Effector memory CD8-positive, alpha-beta T cell (primary cell): ENCODE data around the gene FGF12.

Experiments
- ATAC-seq: fragments of 150-1000 bp; cut with Tn5 transposase; replicated peaks from 2 replicates; pipeline ENCODE4 v1.10.0; 2021; ENCODE audit warnings: mild to moderate bottlenecking, moderate library complexity
- DNase-seq, 3 experiments: peaks; one replicate each; pipeline ENCODE4 v3.0.0; 2021
- H3K27ac Mint-ChIP-seq, 2 donors: one replicate each; pipeline ENCODE4 v1.8.0; 2022; ENCODE audit warnings: mild to moderate bottlenecking in 2 of 2, mixed read lengths in 2 of 2, moderate library complexity in 2 of 2
- H3K27me3 Mint-ChIP-seq, 2 donors: one replicate each; pipeline ENCODE4 v1.8.0; 2022; ENCODE audit warnings: mixed read lengths in 2 of 2
- H3K36me3 Mint-ChIP-seq: one replicate; pipeline ENCODE4 v1.8.0; 2022; ENCODE audit warnings: mild to moderate bottlenecking, moderate library complexity, mixed read lengths; ENCODE audit not compliant: insufficient read depth
- H3K4me1 Mint-ChIP-seq, 2 donors: one replicate each; pipeline ENCODE4 v1.8.0; 2022; ENCODE audit warnings: low read depth in 2 of 2, mixed read lengths in 2 of 2
- H3K4me3 Mint-ChIP-seq, 2 donors: one replicate each; pipeline ENCODE4 v1.8.0; 2022; ENCODE audit warnings: mild to moderate bottlenecking in 2 of 2, mixed read lengths in 2 of 2, moderate library complexity in 2 of 2
- H3K9me3 Mint-ChIP-seq, 2 donors: one replicate each; pipeline ENCODE4 v1.8.0; 2022; ENCODE audit warnings: mixed read lengths in 2 of 2

FGF12 gene

DNA sequence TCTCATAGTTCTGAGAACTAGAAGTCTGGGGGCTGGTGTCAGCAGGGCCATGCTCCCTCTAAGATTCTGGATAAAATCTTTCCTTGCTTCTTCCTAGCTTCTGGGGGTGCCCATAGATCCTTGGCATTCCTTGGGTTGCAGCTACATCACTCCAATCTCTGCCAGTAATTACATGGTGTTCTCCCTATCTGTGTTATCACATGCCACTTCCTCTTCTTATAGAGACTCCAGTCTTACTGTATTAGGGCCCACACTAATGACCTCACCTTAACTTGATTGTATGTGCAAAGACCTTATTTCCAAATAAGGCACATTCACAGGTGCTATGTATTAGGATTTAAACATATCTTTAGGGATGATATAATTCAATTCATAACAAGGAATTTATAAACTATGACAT is 618.5 kb downstream of the FGF12 start:
- DNase-seq (no peak), ATAC-seq (no peak)
- H3K9me3 Mint-ChIP-seq = peaks cover 2 to 18% of the 10 kb centered on the region in 2 donors
- no peak overlapping the region for H3K27ac Mint-ChIP-seq
- no peaks in the 10 kb centered on the region for H3K4me1 Mint-ChIP-seq
- no peaks in the 10 kb centered on the region for H3K36me3 Mint-ChIP-seq
- H3K4me3 Mint-ChIP-seq = no peak overlapping the region
- H3K27me3 Mint-ChIP-seq = no peaks in the 10 kb centered on the region

- ATAC-seq (no peak), DNase-seq (no peak)
- peaks cover 3 to 18% of the 10 kb centered on the region in 2 donors for H3K9me3 Mint-ChIP-seq
- H3K27me3 Mint-ChIP-seq = no peaks in the 10 kb centered on the region
- no peak overlapping the region for H3K27ac Mint-ChIP-seq
- no peak overlapping the region for H3K4me3 Mint-ChIP-seq
- H3K4me1 Mint-ChIP-seq = no peaks in the 10 kb centered on the region
- H3K36me3 Mint-ChIP-seq = no peaks in the 10 kb centered on the region
Observed at GRCh38 chr3:192106543-192106942, 620.8 kb downstream of the FGF12 start.

DNA sequence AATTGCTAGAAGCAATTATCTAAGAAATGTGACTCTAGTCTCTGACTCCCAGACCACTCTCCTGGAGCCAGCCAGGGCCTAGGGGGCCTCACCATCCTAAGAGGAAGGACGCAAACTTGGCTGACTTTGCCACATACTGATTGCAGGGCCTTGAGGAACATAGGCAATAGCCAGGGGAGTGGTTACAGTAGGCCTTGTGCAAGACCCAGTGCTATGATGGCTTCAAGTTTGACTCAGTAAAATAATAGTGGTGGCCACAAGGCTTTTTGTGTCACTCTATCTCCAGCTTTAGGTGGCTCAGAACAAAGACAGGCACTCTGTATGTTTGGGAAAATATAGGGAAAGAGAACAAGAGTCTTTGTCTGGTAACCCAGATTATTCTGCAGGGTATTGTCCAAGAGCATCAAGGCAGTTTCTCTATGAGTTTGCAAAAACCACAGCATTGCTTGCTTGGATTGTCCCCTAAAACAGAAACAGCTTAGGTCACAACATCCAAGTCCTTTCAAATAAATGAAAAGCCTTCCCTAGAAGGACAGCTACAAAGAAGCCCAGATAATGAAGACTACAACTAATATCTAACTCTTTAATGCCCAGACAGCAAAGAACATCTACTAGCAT is 634.8 kb downstream of the FGF12 start:
- no peak overlapping the region for H3K4me3 Mint-ChIP-seq
- H3K4me1 Mint-ChIP-seq = no peaks in the 10 kb centered on the region
- DNase-seq (no peak), ATAC-seq (no peak)
- no peaks in the 10 kb centered on the region for H3K36me3 Mint-ChIP-seq
- no peaks in the 10 kb centered on the region for H3K27me3 Mint-ChIP-seq
- H3K27ac Mint-ChIP-seq = no peak overlapping the region
- H3K9me3 Mint-ChIP-seq = peaks cover 11% of the 10 kb centered on the region in 2 donors

DNA sequence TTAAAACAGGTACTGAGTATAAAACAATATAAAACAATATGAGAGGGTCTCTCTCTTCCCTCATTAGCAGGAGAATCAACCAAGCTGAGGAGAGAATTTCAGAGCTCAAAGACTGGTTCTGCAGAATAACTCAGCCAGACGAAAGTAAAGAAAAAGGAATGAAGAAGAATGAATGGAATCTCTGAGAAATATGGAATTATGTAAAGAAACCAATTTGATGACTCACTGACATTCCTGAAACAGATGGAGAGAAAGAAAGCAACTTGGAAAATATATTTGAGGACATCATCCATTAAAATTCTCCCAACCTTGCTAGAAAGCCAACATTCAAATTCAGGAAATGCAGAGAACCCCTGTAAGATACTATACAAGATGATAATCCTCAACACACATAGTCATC is 635.5 kb downstream of the FGF12 start:
- H3K27ac Mint-ChIP-seq = no peak overlapping the region
- H3K4me3 Mint-ChIP-seq = no peak overlapping the region
- no peaks in the 10 kb centered on the region for H3K27me3 Mint-ChIP-seq
- no peaks in the 10 kb centered on the region for H3K36me3 Mint-ChIP-seq
- peaks cover 11% of the 10 kb centered on the region in 2 donors for H3K9me3 Mint-ChIP-seq
- ATAC-seq (no peak), DNase-seq (no peak)
- no peaks in the 10 kb centered on the region for H3K4me1 Mint-ChIP-seq

DNA sequence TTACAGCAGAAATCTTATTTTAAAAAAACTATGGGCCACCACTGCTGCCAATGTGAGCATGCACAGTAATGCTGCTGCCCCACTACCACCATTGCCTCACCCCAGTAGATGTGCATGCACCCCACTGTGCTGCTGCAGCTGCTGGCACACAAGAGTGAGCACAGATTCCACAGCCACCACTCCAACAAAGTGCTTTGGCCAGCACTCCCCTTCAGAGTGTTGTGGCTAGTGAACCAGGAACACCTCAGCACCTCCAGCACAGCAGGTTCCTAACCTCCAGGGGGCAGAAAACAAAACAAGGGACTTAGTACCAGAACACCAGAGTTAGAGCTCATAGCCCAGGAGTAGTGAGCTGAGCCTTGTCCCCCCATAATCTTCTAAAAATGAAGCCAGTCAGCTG is 636.8 kb downstream of the FGF12 start:
- Mint-ChIP-seq H3K4me1 (no peaks in the 10 kb centered on the region), H3K27me3 (no peaks in the 10 kb centered on the region), H3K27ac (no peak overlapping the region), H3K4me3 (no peak overlapping the region), H3K9me3 (peaks cover 11 to 19% of the 10 kb centered on the region in 2 donors), H3K36me3 (no peaks in the 10 kb centered on the region)
- no peak for DNase-seq
- ATAC-seq = no peak
